GM18511 (cell line): ENCODE measurements around the gene SH3TC1.
A peak's percentile ranks its signal among the peaks of the same experiment; 100 is the strongest.

ENCODE experiments used
- ATAC-seq: cut with Tn5 transposase; IDR thresholded peaks from one replicate; pipeline ENCODE4 v1.9.1; 2021; ENCODE audit warnings: mild to moderate bottlenecking, moderate library complexity; ENCODE audit not compliant: unreplicated experiment

The SH3TC1 gene

DNA sequence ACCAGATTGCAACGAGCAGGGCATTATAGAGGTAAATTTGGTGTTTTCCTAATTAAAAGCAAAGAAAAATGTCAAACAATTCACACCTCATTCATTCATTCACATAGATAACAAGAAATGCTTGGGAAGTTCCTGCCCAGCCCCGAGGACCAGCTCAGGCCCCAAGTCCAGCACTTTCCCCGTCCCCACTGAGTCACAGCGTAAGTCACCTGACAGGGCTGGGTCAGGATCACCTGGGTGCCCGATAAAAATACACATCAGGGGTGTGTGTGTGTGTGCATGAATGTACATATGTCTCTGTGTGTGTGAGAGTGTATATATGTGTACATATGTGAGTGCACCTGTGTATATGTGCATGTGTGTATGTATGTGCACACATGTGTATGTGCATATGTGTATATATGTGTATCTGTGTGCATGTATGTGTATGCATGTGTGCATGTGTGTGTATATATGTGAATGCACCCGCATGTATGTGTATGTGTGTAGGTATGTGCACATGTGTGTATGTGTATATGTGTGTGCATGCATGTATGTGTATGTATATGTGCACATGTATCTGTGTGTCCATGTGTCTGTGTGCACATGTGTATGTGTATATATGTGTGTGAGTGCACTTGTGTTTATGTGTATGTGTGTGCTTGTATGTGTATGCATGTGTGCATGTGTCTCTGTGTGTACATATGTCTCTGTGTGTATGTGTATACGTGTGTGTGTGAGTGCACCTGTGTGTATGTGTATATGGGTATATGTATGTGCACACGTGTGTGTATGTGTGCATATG lies 18.6 kb upstream of the SH3TC1 start:
- no peak for ATAC-seq

GRCh38 chr4:8181119-8181518 lies 18.0 kb upstream of the SH3TC1 start:
- ATAC-seq: no peak

GRCh38 chr4:8181844-8182243 lies 17.2 kb upstream of the SH3TC1 start:
- no peak for ATAC-seq

DNA sequence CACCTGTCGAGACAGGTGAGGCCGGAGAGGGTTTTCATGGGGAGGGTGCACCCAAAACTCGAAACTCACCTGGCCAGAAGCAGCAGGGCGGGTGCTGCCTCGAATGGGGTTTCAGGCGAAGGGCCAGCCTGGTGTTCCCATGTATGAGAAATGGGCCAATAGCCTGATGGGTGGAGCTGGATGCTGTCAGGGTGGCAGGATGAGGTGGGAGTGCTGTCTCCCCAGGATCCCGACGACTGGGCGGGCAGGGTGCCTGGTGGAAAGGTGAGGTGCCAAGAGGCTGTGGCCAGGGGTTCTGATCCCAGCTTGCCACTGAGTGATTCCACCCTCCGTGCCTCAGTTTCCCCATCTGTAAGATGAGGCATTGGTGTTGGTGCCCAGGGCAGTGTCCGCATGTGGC lies 16.8 kb upstream of the SH3TC1 start:
- no peak for ATAC-seq

GRCh38 chr4:8182858-8183725 lies 16.0 kb upstream of the SH3TC1 start:
- no peak for ATAC-seq

GRCh38 chr4:8184061-8184460 lies 15.0 kb upstream of the SH3TC1 start:
- ATAC-seq: no peak

DNA sequence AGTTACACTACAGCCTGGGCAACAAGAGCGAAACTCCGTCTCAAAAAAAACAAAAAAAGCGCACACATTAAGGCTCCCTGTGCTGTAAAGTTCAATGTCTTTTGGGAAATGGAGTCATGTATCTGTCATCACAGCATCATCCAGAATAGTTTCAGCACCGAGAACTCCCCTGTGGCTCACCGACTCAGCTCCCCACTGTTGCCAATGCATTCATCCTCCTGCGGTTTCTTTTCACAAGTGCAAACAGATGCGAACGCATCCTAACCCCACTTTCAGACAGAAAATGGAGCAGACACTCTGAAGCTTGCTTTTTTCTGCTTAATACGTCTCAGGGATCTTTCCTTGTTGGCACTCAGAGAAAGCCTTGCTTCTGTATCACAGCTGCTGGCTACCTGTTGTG lies 13.8 kb upstream of the SH3TC1 start:
- ATAC-seq: no peak

- no peak for ATAC-seq
Measured at GRCh38 chr4:8185930-8186329, 13.2 kb upstream of the SH3TC1 start.

DNA sequence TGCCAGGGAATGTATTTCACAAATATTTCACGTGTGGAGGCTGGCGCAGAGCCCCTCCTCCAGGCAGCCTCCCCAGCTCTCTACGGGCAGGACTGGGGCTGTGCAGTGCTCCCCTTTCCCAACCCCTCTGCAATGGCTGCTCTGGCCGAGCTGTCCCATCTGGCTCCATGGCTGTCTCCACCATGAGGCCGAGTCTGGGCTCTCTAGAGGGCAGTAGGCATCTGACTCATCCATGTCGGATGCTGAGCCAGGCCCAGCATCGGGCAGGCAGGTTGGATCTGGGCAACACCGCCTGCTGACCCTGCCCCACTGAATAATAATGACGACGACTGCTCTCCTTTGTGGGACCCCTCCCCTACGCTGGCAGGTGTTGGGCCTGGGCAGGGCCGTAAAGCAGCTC lies 11.0 kb upstream of the SH3TC1 start:
- ATAC-seq: no peak

- no peak for ATAC-seq
Measured at GRCh38 chr4:8188743-8189550, 10.1 kb upstream of the SH3TC1 start.

- ATAC-seq: no peak
Measured at GRCh38 chr4:8189551-8190466, 9.3 kb upstream of the SH3TC1 start.

GRCh38 chr4:8191136-8191747 lies 7.8 kb upstream of the SH3TC1 start:
- ATAC-seq: peak; percentile 52

DNA sequence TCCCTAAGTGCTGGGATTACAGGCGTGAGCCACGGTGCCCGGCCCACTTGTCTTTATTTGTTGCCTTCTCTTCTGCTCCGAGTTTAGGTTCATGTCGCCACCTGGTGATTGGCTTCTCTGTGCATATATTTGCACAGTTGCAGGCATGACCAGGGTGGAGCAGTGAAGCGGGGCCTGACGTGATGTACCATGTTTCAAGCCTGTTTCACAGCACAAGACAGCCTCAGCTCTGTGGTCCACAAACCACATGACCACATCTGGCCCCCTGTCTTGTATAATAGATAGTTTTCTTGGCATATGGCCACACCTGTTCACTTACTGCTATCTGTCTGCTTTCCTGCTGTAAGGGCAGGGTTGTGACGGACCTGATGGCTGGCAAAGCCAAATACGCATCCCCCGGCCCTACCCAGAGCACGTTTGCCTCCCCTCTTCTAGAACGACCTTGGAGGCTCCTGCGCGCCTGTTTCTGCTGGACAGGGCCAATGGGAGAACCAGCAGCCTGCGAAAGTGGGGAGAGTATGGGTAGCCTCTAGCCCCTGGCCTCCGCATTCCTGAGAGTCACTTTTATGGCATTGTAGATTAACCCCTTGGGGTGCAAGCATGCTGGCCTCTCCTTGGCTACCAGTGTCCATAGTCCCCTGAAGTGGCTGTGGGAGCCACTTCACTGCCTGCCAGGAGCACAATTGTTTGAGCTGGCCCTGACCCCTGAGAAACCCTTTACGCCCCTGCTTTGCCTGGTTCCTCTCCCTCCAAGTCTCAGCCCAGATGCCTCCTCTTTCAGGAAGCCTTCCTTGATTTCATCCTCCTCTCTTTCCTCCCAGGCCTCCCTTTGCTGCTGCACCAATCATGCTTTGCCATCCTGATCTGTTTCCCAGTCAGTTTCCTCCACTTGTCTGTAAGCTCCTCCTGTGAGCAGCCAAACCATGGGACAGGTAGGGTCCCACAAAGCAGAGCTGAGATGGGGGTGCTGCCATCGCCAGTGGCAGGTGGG lies 6.0 kb upstream of the SH3TC1 start:
- ATAC-seq: peak; percentile 89

DNA sequence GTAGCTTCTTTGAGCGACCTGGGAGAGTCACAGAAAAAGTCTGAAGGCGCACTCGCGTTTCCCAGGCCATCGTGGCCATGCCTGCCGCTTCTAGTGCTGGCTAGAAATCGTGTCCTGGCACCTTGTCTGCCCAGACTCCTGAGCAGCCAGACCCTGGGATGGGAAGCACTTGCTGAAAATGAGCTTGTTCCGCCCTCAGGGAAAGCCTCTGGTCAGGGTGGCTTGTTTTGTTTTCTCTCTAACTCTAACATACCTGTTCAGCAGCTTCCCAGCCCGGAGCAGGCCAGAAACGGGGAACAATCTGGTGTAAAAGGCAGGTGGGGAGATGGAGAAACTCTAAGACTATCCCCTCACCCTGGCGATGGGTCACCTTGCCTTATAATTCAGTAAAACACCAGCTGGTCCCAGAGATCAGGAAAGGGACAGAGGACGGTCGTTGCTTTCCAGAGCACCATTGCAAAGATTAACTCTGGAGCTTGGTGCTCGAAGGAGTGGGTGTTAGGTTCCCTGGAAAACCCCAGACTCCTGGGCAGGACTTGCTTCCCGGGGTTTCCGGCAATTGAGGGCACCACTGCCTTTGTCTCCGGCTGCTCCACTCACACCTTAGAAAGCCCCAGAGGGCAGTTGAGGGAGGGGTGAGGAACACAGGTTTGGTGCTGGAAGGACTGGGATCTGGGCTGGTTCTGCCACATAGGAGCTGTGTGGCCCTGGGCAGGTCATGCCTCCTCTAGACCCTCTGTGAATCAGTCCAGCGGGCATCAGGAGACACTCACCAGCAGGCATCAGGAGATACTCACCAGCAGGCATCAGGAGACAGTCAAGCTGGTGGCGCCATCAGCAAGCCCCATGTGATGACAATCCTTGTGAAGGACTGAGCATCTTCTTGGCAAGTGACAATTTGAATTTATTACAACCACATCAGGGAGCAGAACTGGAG lies 4.5 kb upstream of the SH3TC1 start:
- no peak for ATAC-seq

GRCh38 chr4:8195431-8195830 lies 3.7 kb upstream of the SH3TC1 start:
- no peak for ATAC-seq

GRCh38 chr4:8195841-8196458 lies 3.1 kb upstream of the SH3TC1 start:
- ATAC-seq: no peak

DNA sequence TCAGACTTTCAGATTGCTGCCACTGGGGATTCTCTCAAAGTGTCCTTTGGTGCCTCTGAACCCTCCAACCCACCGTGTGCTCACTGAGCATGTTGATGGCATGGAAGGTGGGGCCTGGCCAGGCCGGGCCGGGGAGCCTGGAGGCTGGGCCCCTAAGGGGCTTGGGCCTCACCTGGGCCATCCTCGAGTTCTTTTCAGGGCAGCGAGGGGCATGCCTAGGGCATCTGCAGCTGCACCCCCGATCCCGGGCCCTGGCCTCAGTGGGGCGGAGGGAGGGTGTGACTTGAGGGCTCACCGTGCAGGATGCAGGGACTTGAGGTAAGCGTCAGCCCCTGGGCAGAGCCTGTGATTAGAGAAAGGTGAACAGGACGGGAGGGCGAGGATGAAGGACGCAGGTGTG lies 1.6 kb upstream of the SH3TC1 start:
- ATAC-seq: no peak
